Esophagus muscularis mucosa (tissue), 4 donors: ENCODE data around the gene NTF3.

Experiments
- CTCF ChIP-seq, 3 experiments: fragments of 200-600 bp in 2 of 3; fragments of 450-650 bp in 1 of 3; sonication (generic) in 2 of 3; IDR thresholded peaks; one replicate each; pipeline ENCODE4 v1.5.1; 2017 to 2019; ENCODE audit warnings: antibody characterized with exemption in 3 of 3, mild to moderate bottlenecking in 2 of 3, moderate library complexity in 1 of 3
- EP300 ChIP-seq: sonication (generic); formaldehyde crosslinking; IDR thresholded peaks from one replicate; pipeline ENCODE4 v1.6.1; 2017; ENCODE audit warnings: antibody characterized with exemption
- POLR2AphosphoS5 ChIP-seq, 2 donors: sonication (generic); formaldehyde crosslinking; IDR thresholded peaks; one replicate each; pipeline ENCODE4 v1.6.1; 2017; ENCODE audit warnings: antibody characterized with exemption in 2 of 2

GRCh38 chr12:5520831-5521230 is 88.9 kb downstream of the NTF3 start:
- no peak for TF ChIP-seq CTCF (IDR thresholded peaks at IDR 0.05)
- TF ChIP-seq POLR2AphosphoS5 (IDR thresholded peaks at IDR 0.05), result no peak
- TF ChIP-seq EP300, result no peak
